K562 (cell line): Measurements from ENCODE around the gene ZCCHC14.
"Not testable (repeated sequence)": the region's sequence is repeated elsewhere in the genome, so short reads cannot be mapped to it uniquely, and the experiment has no call there.

Source experiments
- CHD2 ChIP-seq: IDR thresholded peaks from 2 replicates; pipeline ENCODE4 v1.6.1; 2011; ENCODE audit warnings: low read depth, low read length
- ZFX ChIP-seq: sonication (generic); formaldehyde crosslinking; IDR thresholded peaks from 2 replicates; pipeline ENCODE4 v1.8.0; 2022; ENCODE audit warnings: mild to moderate bottlenecking, missing genetic modification reagents, moderate library complexity
- ZNF263 ChIP-seq: sonication (generic); formaldehyde crosslinking; IDR thresholded peaks from 2 replicates; pipeline ENCODE4 v1.8.0; 2022; ENCODE audit warnings: mild to moderate bottlenecking, missing genetic modification reagents, borderline replicate concordance

- not testable (repeated sequence) for TF ChIP-seq ZFX; CHD2; ZNF263 (CRISPR knock-in tag)
Observed at GRCh38 chr16:87509778-87510177, 17.0 kb upstream of the ZCCHC14 start.
